GM12878 (cell line): Measurements from ENCODE around the gene SUSD1. TPM values are rescaled to one million over a fixed set of nuclear protein-coding genes. Genes with fewer than 3 reads are reported as not detected.

Experiments used
- ATAC-seq: fragments of 200-7000 bp; cut with Tn5 transposase; 3 replicates; pipeline ENCODE4 v1.9.1; 2020; ENCODE audit warnings: mild to moderate bottlenecking, moderate library complexity
- BruUV-seq: library from RNA; stranded (reverse); fragments of 400-500 nt; replicated peaks from 2 replicates; lab custom pipeline; 2021; lab: Mats Ljungman, UMichigan
- CTCF ChIA-PET: fragments of 300-600 bp; sonication (Branson Sonifier 250); formaldehyde crosslinking; extraction: SDS; loops from one replicate; lab custom pipeline; 2021; ENCODE audit warnings: inconsistent platforms; lab: Yijun Ruan, JAX
- POLR2A ChIA-PET: fragments of 350-600 bp; formaldehyde crosslinking; extraction: SDS; loops from one replicate; lab custom pipeline; 2021; ENCODE audit warnings: inconsistent platforms; lab: Charles Lee
- RAD21 ChIA-PET: fragments of 300-600 bp; sonication (Branson Sonifier 250); formaldehyde crosslinking; loops from one replicate; lab custom pipeline; 2023; ENCODE audit warnings: antibody characterized with exemption; ENCODE audit not compliant: unreplicated experiment; lab: Charles Lee
- SMC1A ChIA-PET: fragments of 300-600 bp; sonication (Branson Sonifier 250); formaldehyde crosslinking; loops from one replicate; lab custom pipeline; 2023; ENCODE audit not compliant: unreplicated experiment, uncharacterized antibody; lab: Charles Lee
- DNase-seq: peaks from one replicate; pipeline ENCODE4 v3.0.0-alpha.2; 2011; ENCODE audit warnings: low read depth, low spot score
- FAIRE-seq: peaks from 3 replicates; lab custom pipeline; 2011; peaks lifted over from hg19 to GRCh38; lab: Jason Lieb, UNC
- H2AFZ ChIP-seq: 2 replicates; pipeline ENCODE4 v1.6.0; 2011; ENCODE audit warnings: low read depth, low read length, control low read depth; ENCODE audit not compliant: control insufficient read depth
- H3K27ac ChIP-seq: 2 replicates; pipeline ENCODE4 v1.5.1; 2011; ENCODE audit warnings: control low read depth; ENCODE audit not compliant: control insufficient read depth, insufficient read depth
- H3K27me3 ChIP-seq, 2 experiments: replicated peaks in 1 of 2; 2 replicates each; pipeline versions ENCODE4 v1.6.0 to v1.6.1; 2011; ENCODE audit warnings: low read length in 1 of 2; ENCODE audit not compliant: control insufficient read depth in 2 of 2, insufficient read depth in 2 of 2
- H3K36me3 ChIP-seq, 2 experiments: 2 replicates each; pipeline ENCODE4 v1.5.1; 2011; ENCODE audit warnings: low read length in 1 of 2; ENCODE audit not compliant: control insufficient read depth in 2 of 2, insufficient read depth in 2 of 2
- H3K4me1 ChIP-seq: 2 replicates; pipeline ENCODE4 v1.6.1; 2011; ENCODE audit warnings: mild to moderate bottlenecking, low read length, moderate library complexity, mixed read lengths; ENCODE audit not compliant: control insufficient read depth, insufficient read depth
- H3K4me2 ChIP-seq: 2 replicates; pipeline ENCODE4 v1.6.0; 2011; ENCODE audit warnings: control low read depth; ENCODE audit not compliant: control insufficient read depth, insufficient read depth
- H3K4me3 ChIP-seq: fragments of 200-600 bp; sonication (generic); 2 replicates; pipeline ENCODE4 v1.5.1; 2016
- H3K79me2 ChIP-seq: 2 replicates; pipeline ENCODE4 v1.6.0; 2011; ENCODE audit warnings: low read length; ENCODE audit not compliant: control insufficient read depth, insufficient read depth
- H3K9ac ChIP-seq: 2 replicates; pipeline ENCODE4 v1.8.0; 2011; ENCODE audit warnings: low read length, control low read depth, mixed read lengths; ENCODE audit not compliant: control insufficient read depth, insufficient read depth
- H3K9me3 ChIP-seq: replicated peaks from 3 replicates; pipeline ENCODE4 v1.5.1; 2011; ENCODE audit warnings: mild to moderate bottlenecking, low read length; ENCODE audit not compliant: control insufficient read depth, insufficient read depth
- H4K20me1 ChIP-seq: 2 replicates; pipeline ENCODE4 v1.6.0; 2011; ENCODE audit not compliant: control insufficient read depth, insufficient read depth
- BCL11A ChIP-seq: IDR thresholded peaks from 2 replicates; pipeline ENCODE4 v1.6.1; 2011; ENCODE audit warnings: low read depth, low read length
- BHLHE40 ChIP-seq, 2 experiments: fragments of 450-650 bp in 1 of 2; IDR thresholded peaks; 2 replicates each; pipeline ENCODE4 v1.6.1; 2011 to 2017; ENCODE audit warnings: low read depth in 2 of 2, borderline replicate concordance in 1 of 2, improper control_type of control experiment in 1 of 2, low read length in 1 of 2, mild to moderate bottlenecking in 1 of 2
- CREB1 ChIP-seq: IDR thresholded peaks from 2 replicates; pipeline ENCODE4 v1.6.1; 2012; ENCODE audit warnings: low read depth, mild to moderate bottlenecking, inconsistent platforms
- CREM ChIP-seq: IDR thresholded peaks from 2 replicates; pipeline ENCODE4 v1.6.1; 2014; ENCODE audit warnings: antibody characterized with exemption, low read depth
- EED ChIP-seq: sonication (generic); IDR thresholded peaks from 2 replicates; pipeline ENCODE4 v1.6.1; 2016; ENCODE audit warnings: antibody characterized with exemption, low read depth
- FOXM1 ChIP-seq: IDR thresholded peaks from 2 replicates; pipeline ENCODE4 v1.6.1; 2012; ENCODE audit warnings: low read depth, mild to moderate bottlenecking, inconsistent platforms, low read length, moderate library complexity
- HDAC2 ChIP-seq: fragments of 200-600 bp; sonication (generic); IDR thresholded peaks from 2 replicates; pipeline ENCODE4 v1.6.1; 2017
- MTA2 ChIP-seq: fragments of 450-650 bp; IDR thresholded peaks from 2 replicates; pipeline ENCODE4 v1.6.1; 2016; ENCODE audit warnings: low read depth, mild to moderate bottlenecking, moderate library complexity
- SMAD1 ChIP-seq: fragments of 450-650 bp; IDR thresholded peaks from 2 replicates; pipeline ENCODE4 v1.6.1; 2018; ENCODE audit warnings: mild to moderate bottlenecking, low read depth; ENCODE audit not compliant: partially characterized antibody
- SMARCA5 ChIP-seq: fragments of 450-650 bp; IDR thresholded peaks from 2 replicates; pipeline ENCODE4 v1.6.1; 2017; ENCODE audit warnings: mild to moderate bottlenecking
- SMC3 ChIP-seq: IDR thresholded peaks from 2 replicates; pipeline ENCODE4 v1.6.1; 2011; ENCODE audit warnings: low read length, improper control_type of control experiment, borderline replicate concordance
- SP1 ChIP-seq: IDR thresholded peaks from one replicate; pipeline ENCODE4 v1.6.1; 2011; ENCODE audit warnings: low read depth, low read length
- SRF ChIP-seq, 2 experiments: IDR thresholded peaks; 2 replicates each; pipeline ENCODE4 v1.6.1; 2011; ENCODE audit warnings: low read depth in 2 of 2, low read length in 2 of 2, mild to moderate bottlenecking in 1 of 2, moderate library complexity in 1 of 2
- TBL1XR1 ChIP-seq: IDR thresholded peaks from 2 replicates; pipeline ENCODE4 v1.6.1; 2012; ENCODE audit warnings: low read depth, low read length, improper control_type of control experiment
- WGBS: methylation state at CpG from one replicate; pipeline ENCODE4 v1.1.6; 2016; ENCODE audit warnings: low lambda C conversion rate; ENCODE audit not compliant: insufficient replicate concordance, insufficient coverage; ENCODE audit errors: missing lambda C conversion rate; 5-methylcytosine and 5-hydroxymethylcytosine counted together
- in situ Hi-C: fragments of 300-500 bp; cut with MboI; formaldehyde crosslinking; loops from 9 replicates; pipeline ENCODE4 v1.14.3; 2018; ENCODE audit warnings: mixed read lengths
- intact Hi-C: fragments of 100-400 bp; cut with micrococcal nuclease; formaldehyde crosslinking; loops from one replicate; pipeline ENCODE4 v1.14.2; 2022; ENCODE audit not compliant: unreplicated experiment
- polyA plus RNA-seq, 11 experiments: library from polyadenylated mRNA; depleted of rRNA in 4 of 11; unstranded in 6 of 11; stranded (reverse) in 5 of 11; fragments of >200 nt; fragmentation: Nextera tagmentation in 4 of 11; fragmentation: Illumina TruSeq in 1 of 11; extraction: Ambion mirVana in 4 of 11; extraction: Trizol in 1 of 11; gene quantifications; 1 replicate in 1 of 11; 2 replicates in 10 of 11; pipeline versions ENCODE4 v1.2.1 to v1.2.3, GENCODE V29; 2011 to 2016; ENCODE audit warnings: inconsistent platforms in 2 of 11, missing spikeins in 2 of 11, low read depth in 1 of 11
- total RNA-seq, 4 experiments: library from RNA; depleted of rRNA in 3 of 4; stranded (reverse); fragments of >200 nt in 3 of 4; fragmentation: Illumina TruSeq in 1 of 4; extraction: Trizol in 1 of 4; gene quantifications; 2 replicates each; pipeline versions ENCODE4 v1.2.1 to v1.2.3, GENCODE V29; 2013 to 2021
- TF ChIP-seq, protein P1 (sequence below): fragments of 450-650 bp; IDR thresholded peaks from 2 replicates; pipeline ENCODE4 v1.6.1; 2017; ENCODE audit warnings: mild to moderate bottlenecking, low read depth, inconsistent platforms; ENCODE audit not compliant: poor library complexity, severe bottlenecking
- TF ChIP-seq, protein P2 (sequence below): fragments of 450-650 bp; IDR thresholded peaks from 2 replicates; pipeline ENCODE4 v1.6.1; 2017; ENCODE audit warnings: antibody characterized with exemption, mild to moderate bottlenecking, moderate library complexity
- TF ChIP-seq, protein P3 (sequence below): IDR thresholded peaks from 2 replicates; pipeline ENCODE4 v1.6.1; 2012; ENCODE audit warnings: low read depth, low read length, improper control_type of control experiment
- TF ChIP-seq, protein P4 (sequence below): IDR thresholded peaks from 2 replicates; pipeline ENCODE4 v1.6.1; 2011; ENCODE audit warnings: borderline replicate concordance, low read depth, mild to moderate bottlenecking, moderate library complexity, mixed read lengths, low read length; ENCODE audit not compliant: insufficient read depth; ENCODE audit errors: extremely low read length

Gene SUSD1
- total and polyA plus RNA-seq, 10 of the 15 experiments (the other 5 are each of a cell fraction or from before 2014, with no cell fraction given) = 6.7 to 20.8 (median 13.2) TPM

DNA sequence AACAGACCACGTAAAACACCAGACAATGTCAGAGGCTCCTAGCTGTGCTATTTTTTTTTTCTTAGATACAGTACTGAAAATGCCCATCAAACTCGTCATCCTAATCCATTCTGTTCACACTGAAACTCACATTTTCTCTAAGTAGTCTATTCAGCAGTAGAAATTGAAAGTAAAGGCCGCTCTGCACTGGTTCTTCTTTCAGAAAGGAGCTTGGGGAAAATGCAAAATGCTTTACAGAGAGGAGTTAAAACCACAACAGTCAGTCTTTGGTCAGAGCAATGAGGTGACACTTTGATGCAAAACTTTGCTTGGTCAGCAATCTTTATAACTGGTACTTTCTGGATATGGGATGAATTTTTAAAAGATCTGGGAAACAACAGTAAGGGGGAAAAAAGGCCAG is 43.8 kb upstream of the SUSD1 start (continued):
- TF ChIP-seq, protein P1, sequence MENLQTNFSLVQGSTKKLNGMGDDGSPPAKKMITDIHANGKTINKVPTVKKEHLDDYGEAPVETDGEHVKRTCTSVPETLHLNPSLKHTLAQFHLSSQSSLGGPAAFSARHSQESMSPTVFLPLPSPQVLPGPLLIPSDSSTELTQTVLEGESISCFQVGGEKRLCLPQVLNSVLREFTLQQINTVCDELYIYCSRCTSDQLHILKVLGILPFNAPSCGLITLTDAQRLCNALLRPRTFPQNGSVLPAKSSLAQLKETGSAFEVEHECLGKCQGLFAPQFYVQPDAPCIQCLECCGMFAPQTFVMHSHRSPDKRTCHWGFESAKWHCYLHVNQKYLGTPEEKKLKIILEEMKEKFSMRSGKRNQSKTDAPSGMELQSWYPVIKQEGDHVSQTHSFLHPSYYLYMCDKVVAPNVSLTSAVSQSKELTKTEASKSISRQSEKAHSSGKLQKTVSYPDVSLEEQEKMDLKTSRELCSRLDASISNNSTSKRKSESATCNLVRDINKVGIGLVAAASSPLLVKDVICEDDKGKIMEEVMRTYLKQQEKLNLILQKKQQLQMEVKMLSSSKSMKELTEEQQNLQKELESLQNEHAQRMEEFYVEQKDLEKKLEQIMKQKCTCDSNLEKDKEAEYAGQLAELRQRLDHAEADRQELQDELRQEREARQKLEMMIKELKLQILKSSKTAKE = peak; percentile 68
- no peak for TF ChIP-seq HDAC2
- TF ChIP-seq FOXM1 = 0 out of 2 replicates have a peak, but pooled peaks have one; percentile 30
- peak; percentile 47; the same call in 1 of the 2 replicates for TF ChIP-seq BCL11A
- peak; percentile 37; the same call in 1 of the 2 replicates for TF ChIP-seq SMC3
- TF ChIP-seq CREB1 = peak; percentile 76
- TF ChIP-seq BHLHE40 (IDR thresholded peaks at IDR 0.05; ENCODE audit: borderline replicate concordance in 1 of 2, low read depth in 2 of 2, low read length in 1 of 2) = peak in 1 of 2 experiments; percentile 56; a peak in 1 of 4 replicates
- TF ChIP-seq TBL1XR1 = peak; percentile 66; the same call in 1 of the 2 replicates
- TF ChIP-seq EED = peak; percentile 45; the same call in 1 of the 2 replicates
- no peak for TF ChIP-seq SP1

DNA sequence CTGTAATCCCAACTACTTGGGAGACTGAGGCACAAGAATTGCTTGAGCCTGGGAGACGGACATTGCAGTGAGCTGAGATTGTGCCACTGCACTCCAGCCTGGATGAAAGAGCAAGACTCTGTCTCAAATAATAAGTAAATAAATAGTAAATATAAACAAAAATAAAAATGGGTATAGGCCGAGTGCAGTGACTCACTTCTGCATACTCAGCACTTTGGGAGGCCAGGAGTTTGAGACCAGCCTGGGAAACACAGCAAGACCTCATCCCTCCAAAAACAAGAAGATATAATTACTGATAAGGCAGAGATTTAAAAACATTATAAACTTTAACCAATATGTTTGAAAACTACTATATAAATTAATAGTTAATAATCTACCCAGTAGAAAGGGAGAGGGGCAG is 37.8 kb upstream of the SUSD1 start:
- POLR2A ChIA-PET = no interaction called here
- 98% methylated on average over 2 of the region's 2 CpGs for WGBS
- Histone ChIP-seq H3K27ac (no peak overlapping the region), H3K79me2 (no peaks in the 10 kb centered on the region; the same call in 1 of the 2 replicates), H3K27me3 (no peaks in the 10 kb centered on the region), H3K4me2 (no peak overlapping the region), H3K36me3 (peaks cover 0 to 17% of the 10 kb centered on the region in 2 experiments; a peak in 3 of 4 replicates), H3K4me3 (no peak overlapping the region), H3K4me1 (peaks cover 7% of the 10 kb centered on the region; the same call in 1 of the 2 replicates), H2AFZ (no peak overlapping the region), H3K9me3 (peaks cover 2% of the 10 kb centered on the region; the same call in 1 of the 3 replicates), H3K9ac (no peak overlapping the region), H4K20me1 (no peaks in the 10 kb centered on the region)
- intact Hi-C loops (no loop called here), in situ Hi-C loops (no loop called here)
- DNase-seq = no peak
- no TSS peak for BruUV-seq
- ATAC-seq = no peak
- SMC1A ChIA-PET = interaction anchor here (1.6 kb wide), 1 partner anchor 12 kb away, joined by 5 read pairs; no protein-coding TSS in a partner anchor
- no peak for TF ChIP-seq SRF (IDR thresholded peaks at IDR 0.05; ENCODE audit: low read depth in 2 of 2, low read length in 2 of 2)
- no peak for TF ChIP-seq MTA2
- no peak for TF ChIP-seq SMARCA5
- no peak for TF ChIP-seq SMAD1
- TF ChIP-seq CREB1 = no peak
- TF ChIP-seq, protein P2, sequence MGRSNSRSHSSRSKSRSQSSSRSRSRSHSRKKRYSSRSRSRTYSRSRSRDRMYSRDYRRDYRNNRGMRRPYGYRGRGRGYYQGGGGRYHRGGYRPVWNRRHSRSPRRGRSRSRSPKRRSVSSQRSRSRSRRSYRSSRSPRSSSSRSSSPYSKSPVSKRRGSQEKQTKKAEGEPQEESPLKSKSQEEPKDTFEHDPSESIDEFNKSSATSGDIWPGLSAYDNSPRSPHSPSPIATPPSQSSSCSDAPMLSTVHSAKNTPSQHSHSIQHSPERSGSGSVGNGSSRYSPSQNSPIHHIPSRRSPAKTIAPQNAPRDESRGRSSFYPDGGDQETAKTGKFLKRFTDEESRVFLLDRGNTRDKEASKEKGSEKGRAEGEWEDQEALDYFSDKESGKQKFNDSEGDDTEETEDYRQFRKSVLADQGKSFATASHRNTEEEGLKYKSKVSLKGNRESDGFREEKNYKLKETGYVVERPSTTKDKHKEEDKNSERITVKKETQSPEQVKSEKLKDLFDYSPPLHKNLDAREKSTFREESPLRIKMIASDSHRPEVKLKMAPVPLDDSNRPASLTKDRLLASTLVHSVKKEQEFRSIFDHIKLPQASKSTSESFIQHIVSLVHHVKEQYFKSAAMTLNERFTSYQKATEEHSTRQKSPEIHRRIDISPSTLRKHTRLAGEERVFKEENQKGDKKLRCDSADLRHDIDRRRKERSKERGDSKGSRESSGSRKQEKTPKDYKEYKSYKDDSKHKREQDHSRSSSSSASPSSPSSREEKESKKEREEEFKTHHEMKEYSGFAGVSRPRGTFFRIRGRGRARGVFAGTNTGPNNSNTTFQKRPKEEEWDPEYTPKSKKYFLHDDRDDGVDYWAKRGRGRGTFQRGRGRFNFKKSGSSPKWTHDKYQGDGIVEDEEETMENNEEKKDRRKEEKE = no peak
- TF ChIP-seq, protein P3, sequence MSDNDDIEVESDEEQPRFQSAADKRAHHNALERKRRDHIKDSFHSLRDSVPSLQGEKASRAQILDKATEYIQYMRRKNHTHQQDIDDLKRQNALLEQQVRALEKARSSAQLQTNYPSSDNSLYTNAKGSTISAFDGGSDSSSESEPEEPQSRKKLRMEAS = no peak
- TF ChIP-seq, protein P4, sequence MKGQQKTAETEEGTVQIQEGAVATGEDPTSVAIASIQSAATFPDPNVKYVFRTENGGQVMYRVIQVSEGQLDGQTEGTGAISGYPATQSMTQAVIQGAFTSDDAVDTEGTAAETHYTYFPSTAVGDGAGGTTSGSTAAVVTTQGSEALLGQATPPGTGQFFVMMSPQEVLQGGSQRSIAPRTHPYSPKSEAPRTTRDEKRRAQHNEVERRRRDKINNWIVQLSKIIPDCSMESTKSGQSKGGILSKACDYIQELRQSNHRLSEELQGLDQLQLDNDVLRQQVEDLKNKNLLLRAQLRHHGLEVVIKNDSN = no peak
- no peak for TF ChIP-seq CREM
- TF ChIP-seq SMC3 = no peak
- CTCF ChIA-PET = interaction anchor here (0.6 kb wide), 1 partner anchor 10 kb away, joined by 3 read pairs; no protein-coding TSS in a partner anchor
- FAIRE-seq = no peak
- RAD21 ChIA-PET = no interaction called here
